Activated CD8-positive, alpha-beta T cell treated with anti-CD3 and anti-CD28 coated beads for 36 hours (primary cell): ENCODE data around the gene USP15. TPM values are rescaled to one million over a fixed set of nuclear protein-coding genes. Genes with fewer than 3 reads are reported as not detected.

ENCODE experiments used
- ATAC-seq: fragments of 200-7000 bp; cut with Tn5 transposase; one replicate; pipeline ENCODE4 v1.10.0; 2021; ENCODE audit warnings: mild to moderate bottlenecking, moderate library complexity
- CTCF ChIA-PET: fragments of 350-600 bp; sonication (Branson Sonifier 250); formaldehyde crosslinking; loops from one replicate; lab custom pipeline; 2021; ENCODE audit warnings: antibody characterized with exemption; lab: Charles Lee
- POLR2A ChIA-PET: fragments of 350-600 bp; sonication (Branson Sonifier 250); formaldehyde crosslinking; loops from one replicate; lab custom pipeline; 2021; ENCODE audit warnings: antibody characterized with exemption; lab: Charles Lee
- DNase-seq: peaks from one replicate; pipeline ENCODE4 v3.0.0-alpha.2; 2020
- H3K27ac Mint-ChIP-seq: one replicate; pipeline ENCODE4 v1.8.0; 2021; ENCODE audit warnings: mild to moderate bottlenecking, mixed read lengths
- H3K27me3 Mint-ChIP-seq: one replicate; pipeline ENCODE4 v1.8.0; 2021; ENCODE audit warnings: mixed read lengths
- H3K36me3 Mint-ChIP-seq: one replicate; pipeline ENCODE4 v1.8.0; 2021; ENCODE audit warnings: low read depth, mixed read lengths
- H3K4me1 Mint-ChIP-seq: one replicate; pipeline ENCODE4 v1.8.0; 2021; ENCODE audit warnings: low read depth, mixed read lengths
- H3K4me3 Mint-ChIP-seq: one replicate; pipeline ENCODE4 v1.8.0; 2021; ENCODE audit warnings: mild to moderate bottlenecking, moderate library complexity, mixed read lengths
- H3K9me3 Mint-ChIP-seq: one replicate; pipeline ENCODE4 v1.8.0; 2021; ENCODE audit warnings: mixed read lengths
- intact Hi-C: fragments of 100-400 bp; cut with micrococcal nuclease; formaldehyde crosslinking; loops from one replicate; pipeline ENCODE4 v1.10.0; 2022
- total RNA-seq, 2 experiments: library from RNA; stranded (reverse); gene quantifications; one replicate each; pipeline ENCODE4 v1.2.3, GENCODE V29; 2021
- TF ChIP-seq, protein P1 (sequence below): fragments of 200-600 bp; IDR thresholded peaks from one replicate; pipeline ENCODE4 v1.8.0; 2022; ENCODE audit warnings: antibody characterized with exemption, mild to moderate bottlenecking

The USP15 gene
- total RNA-seq, 2 experiments from 2014 or later: 112 to 118 TPM

DNA sequence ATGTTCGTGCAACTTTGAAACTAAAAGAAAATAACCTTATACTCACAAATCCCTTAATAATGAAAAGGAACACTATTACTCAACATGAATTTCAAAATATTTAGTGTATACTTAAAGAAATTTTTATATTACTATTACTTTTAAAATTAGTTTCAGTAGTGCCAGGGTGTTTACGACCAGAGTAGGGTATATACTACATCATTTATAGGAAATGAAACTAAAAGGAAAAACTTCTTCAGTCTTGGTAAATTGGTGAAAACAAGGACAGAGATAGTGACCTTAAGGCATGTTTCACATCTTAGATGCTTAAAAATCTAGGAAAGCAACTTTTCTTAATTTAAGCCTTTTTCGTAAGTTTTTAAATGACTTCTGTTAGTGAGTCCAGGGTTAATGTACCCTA, 4.5 kb downstream of the USP15 start:
- Mint-ChIP-seq H3K9me3 (no peaks in the 10 kb centered on the region), H3K4me3 (peak overlapping the region; percentile 83), H3K27me3 (no peaks in the 10 kb centered on the region), H3K36me3 (peaks cover 39% of the 10 kb centered on the region), H3K27ac (peak overlapping the region; percentile 93), H3K4me1 (peaks cover 60% of the 10 kb centered on the region)
- DNase-seq (no peak), ATAC-seq (no peak)
- ChIA-PET CTCF (no interaction called here), POLR2A (no interaction called here)
- intact Hi-C loops: loop anchor here (10.0 kb wide), 1 partner anchor 110 kb away; no protein-coding TSS in a partner anchor
- TF ChIP-seq, protein P1, sequence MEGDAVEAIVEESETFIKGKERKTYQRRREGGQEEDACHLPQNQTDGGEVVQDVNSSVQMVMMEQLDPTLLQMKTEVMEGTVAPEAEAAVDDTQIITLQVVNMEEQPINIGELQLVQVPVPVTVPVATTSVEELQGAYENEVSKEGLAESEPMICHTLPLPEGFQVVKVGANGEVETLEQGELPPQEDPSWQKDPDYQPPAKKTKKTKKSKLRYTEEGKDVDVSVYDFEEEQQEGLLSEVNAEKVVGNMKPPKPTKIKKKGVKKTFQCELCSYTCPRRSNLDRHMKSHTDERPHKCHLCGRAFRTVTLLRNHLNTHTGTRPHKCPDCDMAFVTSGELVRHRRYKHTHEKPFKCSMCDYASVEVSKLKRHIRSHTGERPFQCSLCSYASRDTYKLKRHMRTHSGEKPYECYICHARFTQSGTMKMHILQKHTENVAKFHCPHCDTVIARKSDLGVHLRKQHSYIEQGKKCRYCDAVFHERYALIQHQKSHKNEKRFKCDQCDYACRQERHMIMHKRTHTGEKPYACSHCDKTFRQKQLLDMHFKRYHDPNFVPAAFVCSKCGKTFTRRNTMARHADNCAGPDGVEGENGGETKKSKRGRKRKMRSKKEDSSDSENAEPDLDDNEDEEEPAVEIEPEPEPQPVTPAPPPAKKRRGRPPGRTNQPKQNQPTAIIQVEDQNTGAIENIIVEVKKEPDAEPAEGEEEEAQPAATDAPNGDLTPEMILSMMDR: no peak

DNA sequence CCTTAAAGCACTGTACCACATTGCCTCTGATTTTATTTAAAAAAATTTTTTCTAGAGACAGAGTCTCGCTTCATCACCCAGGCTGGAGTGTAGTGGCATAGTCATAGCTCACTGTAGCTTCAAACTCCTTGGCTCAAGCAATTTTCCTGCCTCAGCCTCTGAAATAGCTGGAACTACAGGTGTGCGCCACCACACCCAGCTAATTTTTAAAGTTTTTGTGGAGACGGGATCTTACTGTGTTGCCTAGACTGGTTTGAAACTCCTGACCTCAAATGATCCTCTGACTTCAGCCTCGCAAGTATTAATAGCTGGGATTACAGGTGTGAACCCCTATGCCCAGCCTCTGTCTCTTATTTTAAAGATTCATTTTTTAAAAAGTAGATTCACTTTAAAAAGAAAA, 5.3 kb downstream of the USP15 start:
- Mint-ChIP-seq H3K27ac (peak overlapping the region; percentile 93), H3K9me3 (no peaks in the 10 kb centered on the region), H3K27me3 (no peaks in the 10 kb centered on the region), H3K4me3 (no peak overlapping the region), H3K4me1 (peaks cover 68% of the 10 kb centered on the region), H3K36me3 (peaks cover 44% of the 10 kb centered on the region)
- ATAC-seq: no peak
- intact Hi-C loops: loop anchor here (10.0 kb wide), 1 partner anchor 109 kb away; no protein-coding TSS in a partner anchor
- TF ChIP-seq, protein P1: no peak
- POLR2A ChIA-PET: interaction anchor here (1.0 kb wide), 1 partner anchor 27 kb away, joined by 3 read pairs; no protein-coding TSS in a partner anchor
- no peak for DNase-seq
- CTCF ChIA-PET: interaction anchor here (0.8 to 1.5 kb wide), 2 partner anchors 170 to 173 kb away, joined by 3 read pairs; no protein-coding TSS in a partner anchor

DNA sequence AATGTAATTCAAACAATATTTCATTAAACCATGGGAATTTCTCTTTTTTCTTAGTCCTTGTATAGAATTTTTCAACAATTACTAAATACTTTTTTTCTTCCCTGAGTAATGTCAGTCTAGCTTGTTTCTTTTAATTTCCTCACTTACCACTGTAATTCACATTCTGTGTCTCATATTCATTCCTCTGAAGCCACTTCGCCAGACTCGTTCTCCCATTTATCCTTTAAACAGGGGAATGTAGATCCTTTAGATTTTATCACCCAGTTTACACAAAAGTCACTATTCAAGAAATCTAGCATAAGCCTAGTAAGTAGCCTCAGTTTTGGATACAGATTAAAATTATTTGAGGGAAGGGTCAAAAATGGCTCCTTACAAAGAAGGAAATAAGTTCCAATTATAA, 6.8 kb downstream of the USP15 start:
- intact Hi-C loops: loop anchor here (10.0 kb wide), 1 partner anchor 108 kb away; no protein-coding TSS in a partner anchor
- ChIA-PET POLR2A (no interaction called here), CTCF (interaction anchor here (1.5 kb wide), 1 partner anchor 168 kb away, joined by 3 read pairs; no protein-coding TSS in a partner anchor)
- DNase-seq: no peak
- no peaks in the 10 kb centered on the region for H3K9me3 Mint-ChIP-seq
- no peak for ATAC-seq
- H3K36me3 Mint-ChIP-seq: peaks cover 45% of the 10 kb centered on the region
- peak overlapping the region; percentile 73 for H3K27ac Mint-ChIP-seq
- H3K4me3 Mint-ChIP-seq: peak overlapping the region; percentile 9
- no peaks in the 10 kb centered on the region for H3K27me3 Mint-ChIP-seq
- TF ChIP-seq, protein P1: no peak
- peaks cover 79% of the 10 kb centered on the region for H3K4me1 Mint-ChIP-seq

DNA sequence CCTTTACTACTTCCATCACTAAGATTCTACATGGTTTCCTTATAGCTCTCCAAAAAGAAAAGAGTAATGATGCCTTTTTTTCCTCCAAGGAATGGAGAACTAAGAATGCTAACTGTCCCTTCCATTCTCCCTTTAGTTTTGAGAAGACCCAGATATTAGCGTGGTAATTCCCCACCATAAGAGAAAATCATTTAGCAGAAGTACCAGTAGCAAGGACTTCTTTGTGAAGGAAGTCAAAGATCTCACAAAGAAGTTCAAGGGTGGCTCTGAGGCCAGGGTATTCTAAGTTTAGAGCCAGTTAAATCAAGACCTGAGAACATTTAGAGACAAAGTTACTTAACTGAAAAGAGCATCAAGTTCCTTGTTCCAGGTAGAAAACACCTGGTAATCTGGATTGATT, 7.3 kb downstream of the USP15 start:
- Mint-ChIP-seq H3K27ac (peak overlapping the region; percentile 73), H3K4me3 (peak overlapping the region; percentile 9), H3K9me3 (no peaks in the 10 kb centered on the region), H3K36me3 (peaks cover 47% of the 10 kb centered on the region), H3K27me3 (no peaks in the 10 kb centered on the region), H3K4me1 (peaks cover 82% of the 10 kb centered on the region)
- intact Hi-C loops: loop anchor here (10.0 kb wide), 1 partner anchor 107 kb away; no protein-coding TSS in a partner anchor
- CTCF ChIA-PET: interaction anchor here (0.9 kb wide), 1 partner anchor 90 kb away, joined by 3 read pairs; no protein-coding TSS in a partner anchor
- ATAC-seq (no peak), DNase-seq (no peak)
- POLR2A ChIA-PET: no interaction called here
- TF ChIP-seq, protein P1: no peak

DNA sequence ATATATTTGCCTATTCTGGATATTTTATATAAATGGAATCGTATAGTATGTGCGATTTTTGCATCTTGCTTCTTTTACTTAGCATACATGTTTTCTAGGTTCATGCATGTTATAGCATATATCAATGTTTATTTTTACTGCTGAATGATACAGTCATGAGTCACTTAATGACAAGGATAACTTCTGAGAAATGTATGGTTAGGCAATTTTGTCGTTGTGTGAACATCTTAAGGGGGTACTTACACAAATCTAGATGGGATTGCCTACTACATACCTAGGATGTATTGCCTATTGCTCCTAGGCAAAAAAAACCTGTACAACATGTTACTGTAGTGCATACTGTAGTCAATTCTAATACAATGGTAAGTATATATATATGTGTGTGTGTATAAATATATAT, 8.8 kb downstream of the USP15 start:
- Mint-ChIP-seq H3K27ac (peak overlapping the region; percentile 63), H3K4me1 (peaks cover 83% of the 10 kb centered on the region), H3K36me3 (peaks cover 39% of the 10 kb centered on the region), H3K9me3 (no peaks in the 10 kb centered on the region), H3K27me3 (no peaks in the 10 kb centered on the region), H3K4me3 (no peak overlapping the region)
- ChIA-PET POLR2A (no interaction called here), CTCF (no interaction called here)
- intact Hi-C loops: loop anchor here (10.0 kb wide), 1 partner anchor 106 kb away; no protein-coding TSS in a partner anchor
- TF ChIP-seq, protein P1: no peak
- DNase-seq (no peak), ATAC-seq (peak; percentile 56)
